Measurements from ENCODE around the gene PDE6B. TPM values are rescaled to one million over a fixed set of nuclear protein-coding genes. Genes with fewer than 3 reads are reported as not detected.

PDE6B gene
- total RNA-seq, 4 donors from 2014 or later = 2.2 to 5.8 (median 4.4) TPM

- intact Hi-C loops (cut with DNase I) = no loop called here
- no peak for DNase-seq (ENCODE audit: extremely low spot score)
Measured at GRCh38 chr4:679104-679481, 53.7 kb downstream of the PDE6B start.

GRCh38 chr4:679629-680028, 54.3 kb downstream of the PDE6B start:
- Histone ChIP-seq H3K9me3 (no peaks in the 10 kb centered on the region), H3K4me3 (no peak overlapping the region), H3K27me3 (peaks cover 0 to 42% (median 0%) of the 10 kb centered on the region in 4 donors), H3K36me3 (no peaks in the 10 kb centered on the region), H3K27ac (replicated peaks in 1 of 4) (no peak overlapping the region), H3K4me1 (peaks cover 31 to 51% (median 39%) of the 10 kb centered on the region in 4 donors)
- no peak for TF ChIP-seq POLR2AphosphoS5 (IDR thresholded peaks at IDR 0.05)
- TF ChIP-seq POLR2A (IDR thresholded peaks at IDR 0.05; ENCODE audit: low read depth) = no peak
- TF ChIP-seq EP300 (IDR thresholded peaks at IDR 0.05) = no peak
- TF ChIP-seq CTCF (IDR thresholded peaks at IDR 0.05) = no peak
- intact Hi-C loops (cut with DNase I) = no loop called here
- no peak for DNase-seq (ENCODE audit: extremely low spot score)
- WGBS = 89% methylated on average over 9 of the region's 11 CpGs

More at GRCh38 chr4:679104-679481, 53.7 kb downstream of the PDE6B start:
- no peak overlapping the region for H3K27ac ChIP-seq (replicated peaks in 1 of 4)
- H3K36me3 ChIP-seq = no peaks in the 10 kb centered on the region
- WGBS = 89% methylated on average over 8 of the region's 13 CpGs
- H3K4me1 ChIP-seq = peaks cover 30 to 47% (median 38%) of the 10 kb centered on the region in 4 donors
- TF ChIP-seq EP300 (IDR thresholded peaks at IDR 0.05) (no peak), CTCF (IDR thresholded peaks at IDR 0.05) (no peak), POLR2A (IDR thresholded peaks at IDR 0.05; ENCODE audit: low read depth) (no peak), POLR2AphosphoS5 (IDR thresholded peaks at IDR 0.05) (no peak)
- no peaks in the 10 kb centered on the region for H3K9me3 ChIP-seq
- H3K4me3 ChIP-seq = no peak overlapping the region
- H3K27me3 ChIP-seq = peaks cover 0 to 42% (median 0%) of the 10 kb centered on the region in 4 donors

- H3K9me3 ChIP-seq = no peaks in the 10 kb centered on the region
- H3K4me3 ChIP-seq = no peak overlapping the region
- H3K27me3 ChIP-seq = peaks cover 0 to 42% (median 0%) of the 10 kb centered on the region in 4 donors
- DNase-seq (ENCODE audit: extremely low spot score) = no peak
- WGBS = 89% methylated on average over 9 of the region's 9 CpGs
- peaks cover 28 to 47% (median 35%) of the 10 kb centered on the region in 4 donors for H3K4me1 ChIP-seq
- peak overlapping the region in 1 of 4 donors; percentile 61 for H3K27ac ChIP-seq (replicated peaks in 1 of 4)
- TF ChIP-seq EP300 (IDR thresholded peaks at IDR 0.05) (no peak), CTCF (IDR thresholded peaks at IDR 0.05) (no peak), POLR2AphosphoS5 (IDR thresholded peaks at IDR 0.05) (no peak), POLR2A (IDR thresholded peaks at IDR 0.05; ENCODE audit: low read depth) (no peak)
- no peaks in the 10 kb centered on the region for H3K36me3 ChIP-seq
- intact Hi-C loops (cut with DNase I) = no loop called here
Measured at GRCh38 chr4:680091-680490, 54.7 kb downstream of the PDE6B start.

GRCh38 chr4:680551-680927, 55.2 kb downstream of the PDE6B start:
- H3K36me3 ChIP-seq = peaks cover 0 to 1% (median 0%) of the 10 kb centered on the region in 4 donors
- WGBS = 57% methylated on average over 9 of the region's 17 CpGs
- DNase-seq (ENCODE audit: extremely low spot score) = no peak
- no peak for TF ChIP-seq CTCF (IDR thresholded peaks at IDR 0.05)
- no peak for TF ChIP-seq POLR2A (IDR thresholded peaks at IDR 0.05; ENCODE audit: low read depth)
- no peak for TF ChIP-seq POLR2AphosphoS5 (IDR thresholded peaks at IDR 0.05)
- TF ChIP-seq EP300 (IDR thresholded peaks at IDR 0.05) = no peak
- peak overlapping the region in 2 of 4 donors; percentile 27 to 61 for H3K27ac ChIP-seq (replicated peaks in 1 of 4)
- H3K27me3 ChIP-seq = peaks cover 0 to 42% (median 0%) of the 10 kb centered on the region in 4 donors
- H3K4me3 ChIP-seq = peak overlapping the region; percentile 54 to 76 (median 55)
- no peaks in the 10 kb centered on the region for H3K9me3 ChIP-seq
- peaks cover 23 to 43% (median 31%) of the 10 kb centered on the region in 4 donors for H3K4me1 ChIP-seq
- intact Hi-C loops (cut with DNase I) = no loop called here

Measured in esophagus muscularis mucosa (tissue), 4 donors.